GM12891 (cell line): ENCODE data around the gene MGA.

Experiments
- PAX5 ChIP-seq: IDR thresholded peaks from 2 replicates; pipeline ENCODE4 v1.6.1; 2011; ENCODE audit warnings: low read length, moderate library complexity, mild to moderate bottlenecking; ENCODE audit not compliant: insufficient read depth, severe bottlenecking
- POLR2A ChIP-seq: IDR thresholded peaks from 2 replicates; pipeline ENCODE4 v1.6.1; 2011; ENCODE audit warnings: low read depth, low read length, control low read depth
- POLR2AphosphoS5 ChIP-seq: IDR thresholded peaks from 2 replicates; pipeline ENCODE4 v1.6.1; 2011; ENCODE audit warnings: low read depth, low read length, control low read depth
- SPI1 ChIP-seq: IDR thresholded peaks from 2 replicates; pipeline ENCODE4 v1.6.1; 2011; ENCODE audit warnings: low read depth, low read length, control low read depth
- TAF1 ChIP-seq: IDR thresholded peaks from 2 replicates; pipeline ENCODE4 v1.6.1; 2011; ENCODE audit warnings: low read depth, low read length, control low read depth

GRCh38 chr15:41651373-41651772, 8.8 kb upstream of the MGA start:
- TF ChIP-seq POLR2A (no peak), SPI1 (no peak), POLR2AphosphoS5 (no peak), TAF1 (no peak), PAX5 (no peak)
